Measurements from ENCODE around the gene C6orf47.
A peak's percentile ranks its signal among the peaks of the same experiment; 100 is the strongest.

Gene C6orf47

GRCh38 chr6:31659649-31660380, 763 bp downstream of the C6orf47 start:
- no peak for DNase-seq

GRCh38 chr6:31658983-31659648, 1.5 kb downstream of the C6orf47 start:
- DNase-seq = no peak

GRCh38 chr6:31658158-31658688, 2.4 kb downstream of the C6orf47 start:
- DNase-seq = no peak

GRCh38 chr6:31657406-31658157, 3.0 kb downstream of the C6orf47 start:
- no peak for DNase-seq

GRCh38 chr6:31655349-31656237, 5.0 kb downstream of the C6orf47 start, which contains the start of gene APOM:
APOM (plus strand) TSS chr6:31655894; CDS start chr6:31655967, 73 bp downstream.
- no peak for DNase-seq

- DNase-seq = no peak
These were observed 5.8 kb downstream of the C6orf47 start for GRCh38 chr6:31654574-31655348.

- no peak for DNase-seq
These were observed 7.5 kb downstream of the C6orf47 start for GRCh38 chr6:31652925-31653724.

GRCh38 chr6:31651602-31652191, 8.9 kb downstream of the C6orf47 start:
- DNase-seq = peak; percentile 65

GRCh38 chr6:31645325-31645724, 15.3 kb downstream of the C6orf47 start:
- DNase-seq = no peak

GRCh38 chr6:31643818-31644454, 16.6 kb downstream of the C6orf47 start:
- no peak for DNase-seq

GRCh38 chr6:31642798-31643570, 17.6 kb downstream of the C6orf47 start:
- no peak for DNase-seq

- DNase-seq = no peak
These were observed 19.2 kb downstream of the C6orf47 start for GRCh38 chr6:31641370-31641769.

GRCh38 chr6:31640612-31641011, 20.0 kb downstream of the C6orf47 start:
- no peak for DNase-seq

GRCh38 chr6:31639449-31639861, 21.1 kb downstream of the C6orf47 start:
- DNase-seq = no peak

GRCh38 chr6:31639043-31639442, 21.5 kb downstream of the C6orf47 start:
- DNase-seq = no peak

GRCh38 chr6:31636698-31637596, 23.6 kb downstream of the C6orf47 start:
- no peak for DNase-seq

- DNase-seq = no peak
These were observed 25.5 kb downstream of the C6orf47 start for GRCh38 chr6:31634969-31635575.
